NCI-H2107 treated with DMSO at 0.1 percent for 48 hours (cell line): Measurements from ENCODE around the gene CCZ1.
"Not testable (repeated sequence)": the region's sequence is repeated elsewhere in the genome, so short reads cannot be mapped to it uniquely, and the experiment has no call there.

Source experiments
- DNase-seq: peaks from one replicate; lab custom pipeline; 2025; ENCODE audit not compliant: unreplicated experiment; lab: John Stamatoyannopoulos, UW

Gene CCZ1

DNA sequence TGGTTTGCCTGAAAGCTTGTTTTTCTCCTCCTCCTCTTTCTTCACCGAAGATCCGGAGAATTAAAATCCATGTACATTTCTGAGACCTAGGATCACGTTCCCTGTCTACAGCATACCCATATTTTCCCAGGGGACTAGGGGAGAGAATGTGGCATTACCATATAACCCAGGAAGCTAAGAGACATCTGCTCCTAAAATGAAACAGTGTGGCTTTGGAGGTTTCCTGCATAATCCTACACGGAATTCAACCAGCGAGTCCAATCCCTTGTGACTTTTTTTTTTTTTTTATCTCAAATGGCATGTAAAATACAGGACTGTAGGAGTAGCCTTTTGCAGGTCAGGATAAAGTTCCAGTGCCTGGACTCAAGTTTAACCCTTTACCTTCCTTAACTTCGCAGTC lies 10.3 kb downstream of the CCZ1 start:
- not testable (repeated sequence) for DNase-seq

DNA sequence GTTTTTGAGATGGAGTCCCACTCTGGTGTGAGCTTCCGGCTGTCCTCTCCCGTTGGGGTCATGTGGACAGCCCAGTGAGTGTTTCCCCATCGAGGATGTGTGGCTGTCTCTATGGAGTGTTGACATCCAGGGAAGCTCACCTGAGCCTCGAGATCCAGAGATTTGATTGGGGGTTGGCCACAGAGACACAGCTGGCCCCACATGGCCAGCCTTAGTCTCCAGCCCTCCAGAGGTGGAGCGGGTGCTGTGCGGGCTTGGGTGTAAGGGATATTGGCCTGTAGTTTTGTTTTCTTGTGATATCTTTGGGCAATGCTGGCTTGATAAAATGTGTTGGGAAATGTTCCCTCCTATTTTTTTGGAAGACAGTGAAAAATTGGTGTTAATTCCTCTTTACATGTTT lies 18.0 kb downstream of the CCZ1 start:
- DNase-seq: not testable (repeated sequence)

DNA sequence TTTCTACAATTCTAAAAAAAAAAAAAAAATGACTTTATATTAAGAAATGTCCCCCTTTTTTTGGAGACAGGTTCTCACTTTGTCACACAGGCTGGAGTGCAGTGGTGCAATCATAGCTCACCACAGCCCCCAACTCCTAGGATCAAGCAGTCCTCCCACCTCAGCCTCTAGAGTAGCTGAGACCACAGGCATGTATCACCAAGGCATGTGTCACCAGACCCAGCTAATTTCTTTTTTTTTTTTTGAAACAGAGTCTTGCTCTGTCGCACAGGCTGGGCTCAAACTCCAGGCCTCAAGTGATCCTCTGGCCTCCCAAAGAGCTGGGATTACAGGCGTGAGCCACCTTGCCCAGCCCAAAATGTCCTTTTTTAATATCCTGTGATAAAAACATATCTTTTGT lies 25.6 kb downstream of the CCZ1 start:
- not testable (repeated sequence) for DNase-seq

DNA sequence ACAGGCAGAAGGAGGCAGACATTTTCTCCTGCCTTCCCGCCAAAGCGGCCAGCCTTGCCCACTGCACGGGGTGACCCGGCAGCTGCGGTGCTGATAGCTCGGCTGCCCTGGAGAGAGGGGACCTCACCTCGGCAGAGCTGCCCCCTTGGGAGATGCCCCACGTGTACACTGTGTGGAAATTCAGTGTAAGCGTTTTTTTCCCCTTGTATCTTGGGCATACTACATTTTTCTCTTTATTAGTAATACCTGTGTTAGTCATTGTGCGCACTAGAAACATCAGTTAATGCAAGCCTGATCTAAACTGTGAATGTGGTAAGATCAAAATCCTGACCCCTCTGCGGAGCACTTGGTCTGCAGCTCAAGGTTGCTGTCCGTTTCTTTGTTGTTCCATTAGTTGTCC lies 26.1 kb downstream of the CCZ1 start:
- DNase-seq: not testable (repeated sequence)

DNA sequence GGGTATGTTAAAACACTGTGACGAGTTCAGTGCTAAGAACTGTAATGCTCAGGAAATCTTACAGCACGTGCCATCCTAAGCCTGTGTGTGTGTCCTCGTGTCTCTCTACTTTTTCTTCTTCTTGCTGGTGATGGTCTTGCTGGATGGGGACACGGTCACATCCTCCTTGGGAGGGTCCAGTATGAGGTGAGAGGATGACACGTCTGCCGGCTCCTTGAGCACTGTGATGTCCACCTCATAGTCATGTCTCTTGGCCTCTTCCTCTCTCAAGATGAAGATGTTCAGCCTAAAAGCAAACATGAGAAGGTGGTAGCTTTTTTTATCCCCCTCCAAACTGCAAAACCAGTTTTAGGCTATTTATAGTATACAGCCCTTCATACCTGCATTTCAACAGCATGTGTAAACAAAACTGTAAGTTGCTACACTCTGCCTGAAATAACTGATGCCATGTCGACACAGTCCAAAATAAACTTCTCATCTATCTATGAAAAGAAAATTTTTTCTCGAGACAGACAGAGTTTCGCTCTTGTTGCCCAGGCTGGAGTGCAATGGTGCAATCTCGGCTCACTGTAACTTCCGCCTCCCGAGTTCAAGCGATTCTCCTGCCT lies 27.8 kb downstream of the CCZ1 start:
- DNase-seq: not testable (repeated sequence)

DNA sequence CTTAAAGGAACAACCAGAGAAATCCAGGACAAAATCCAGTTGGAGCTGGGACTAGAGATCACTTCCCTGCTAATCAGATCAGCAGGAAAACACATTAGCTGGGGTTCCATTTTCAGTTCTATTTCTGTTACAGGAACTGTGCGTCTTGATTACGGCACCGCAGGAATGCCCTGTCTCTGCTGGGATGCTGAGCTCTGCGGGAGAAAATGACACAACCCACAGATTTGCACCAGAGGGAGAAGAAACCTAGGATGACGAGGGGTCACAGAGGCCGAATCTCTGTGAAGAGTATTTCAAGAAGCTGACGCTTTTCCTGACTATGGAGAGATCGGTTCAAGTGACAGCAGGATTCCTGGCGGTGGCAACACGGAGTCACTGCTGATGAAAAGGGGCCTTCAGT lies 31.8 kb downstream of the CCZ1 start:
- DNase-seq: not testable (repeated sequence)

DNA sequence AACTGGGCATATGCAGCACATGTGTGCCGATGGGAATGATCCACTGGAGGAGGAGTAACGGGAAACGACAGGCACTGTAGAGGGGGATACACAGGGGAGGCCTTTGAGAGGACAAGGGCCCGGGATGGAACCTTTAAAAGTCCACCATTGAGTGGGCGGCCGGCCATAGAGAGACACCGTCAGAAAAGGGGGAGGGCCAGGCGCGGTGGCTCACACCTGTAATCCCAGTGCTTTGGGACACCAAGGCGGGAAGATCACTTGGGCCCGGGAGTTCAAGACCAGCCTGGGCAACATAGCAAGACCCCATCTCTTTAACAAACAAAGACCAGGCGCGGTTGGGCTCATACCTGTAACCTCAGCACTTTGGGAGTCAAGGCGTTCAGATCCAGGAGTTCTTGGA lies 32.7 kb downstream of the CCZ1 start:
- not testable (repeated sequence) for DNase-seq

DNA sequence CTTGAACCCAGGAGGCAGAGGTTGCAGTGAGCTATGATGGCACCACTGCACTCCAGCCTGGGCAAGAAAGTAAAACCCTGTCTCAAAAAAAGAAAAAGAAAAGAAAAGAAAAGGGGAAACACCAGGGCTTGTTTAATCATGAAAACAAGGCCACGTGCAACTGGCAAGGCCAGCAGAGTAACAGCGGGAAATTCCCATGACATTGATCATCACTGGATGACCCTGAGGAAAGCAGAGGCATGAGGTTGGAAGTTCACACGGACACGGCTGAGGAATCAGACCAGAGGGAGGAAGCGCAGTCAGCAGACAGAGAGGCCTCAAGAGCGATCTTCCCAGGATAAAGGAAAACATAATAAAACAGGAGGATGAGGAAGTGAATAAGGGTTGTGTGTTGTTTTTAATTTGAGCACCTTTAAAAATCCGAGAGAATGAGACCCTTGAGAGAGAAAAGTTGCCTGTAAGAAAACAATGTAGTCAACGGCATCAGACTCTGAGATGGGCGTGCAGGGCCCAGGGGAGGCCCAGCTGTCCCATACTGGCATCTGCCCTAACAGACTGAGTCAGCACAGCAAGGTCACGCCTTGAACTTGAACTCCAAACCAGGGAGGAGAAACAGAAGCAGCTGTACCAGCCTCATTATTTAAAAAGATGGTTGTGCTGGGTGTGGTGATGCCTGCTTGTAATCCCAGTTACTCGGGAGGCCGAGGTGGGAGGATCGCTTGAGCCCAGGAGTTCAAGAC lies 33.5 kb downstream of the CCZ1 start:
- DNase-seq: not testable (repeated sequence)

DNA sequence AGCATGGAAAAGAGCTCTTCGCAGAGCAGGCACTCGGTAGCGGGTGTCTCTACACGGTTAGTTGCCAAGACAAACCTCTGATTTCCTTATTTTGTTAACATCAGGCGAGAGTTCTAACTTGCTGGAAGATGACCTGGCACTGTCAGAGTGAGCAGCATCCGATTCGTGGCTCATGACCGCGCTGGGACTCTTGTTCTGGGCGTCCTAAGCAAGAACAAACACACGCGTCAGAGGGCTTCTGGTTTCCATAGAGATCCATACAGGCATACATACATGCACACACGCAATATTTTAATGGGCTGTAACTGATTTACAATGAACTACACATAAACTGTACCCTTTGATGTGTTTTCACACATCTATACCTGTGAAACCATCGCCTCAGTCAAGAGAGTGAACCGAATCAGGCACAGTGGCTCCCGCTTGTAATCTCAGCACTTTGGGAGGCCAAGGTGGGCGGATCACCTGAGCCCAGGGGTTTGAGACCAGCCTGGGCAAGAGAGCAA lies 36.5 kb downstream of the CCZ1 start:
- not testable (repeated sequence) for DNase-seq

DNA sequence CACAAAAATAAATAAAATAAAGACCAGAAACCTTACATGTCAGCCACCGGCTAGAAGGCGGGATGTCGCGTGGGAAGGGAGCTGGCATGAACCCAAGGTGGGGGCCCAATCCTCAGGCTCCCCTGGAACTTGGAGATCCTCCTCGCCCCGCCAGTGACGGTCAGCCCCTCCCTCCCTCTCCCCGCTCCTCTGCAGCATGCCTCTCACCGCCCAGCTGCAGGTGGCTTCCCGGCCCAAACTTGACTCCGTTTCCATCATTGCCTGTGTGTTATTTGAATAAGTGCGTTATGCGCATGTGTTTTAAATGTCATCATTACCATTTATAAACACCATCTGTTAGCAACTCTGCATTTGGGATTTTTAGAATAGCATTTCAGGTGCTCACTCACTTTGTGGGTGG lies 64.7 kb downstream of the CCZ1 start:
- DNase-seq: not testable (repeated sequence)

DNA sequence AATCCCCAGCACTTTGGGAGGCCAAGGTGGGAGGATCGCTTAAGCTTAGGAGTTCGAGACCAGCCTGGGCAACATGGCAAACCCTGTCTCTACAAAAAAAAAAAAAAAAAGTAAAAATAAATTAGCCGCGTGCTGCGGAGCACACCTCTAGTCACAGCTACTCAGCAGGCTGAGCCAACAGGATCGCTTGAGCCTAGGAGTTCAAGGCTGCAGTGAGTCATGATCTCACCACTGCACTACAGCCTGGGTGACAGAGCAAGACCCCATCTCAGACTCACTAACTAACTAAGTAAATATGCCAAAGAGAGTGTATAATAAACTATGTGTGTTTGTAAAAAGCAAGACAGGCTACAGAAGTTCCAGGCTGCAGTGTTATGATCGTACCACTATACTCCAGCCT lies 65.3 kb downstream of the CCZ1 start:
- DNase-seq: not testable (repeated sequence)

DNA sequence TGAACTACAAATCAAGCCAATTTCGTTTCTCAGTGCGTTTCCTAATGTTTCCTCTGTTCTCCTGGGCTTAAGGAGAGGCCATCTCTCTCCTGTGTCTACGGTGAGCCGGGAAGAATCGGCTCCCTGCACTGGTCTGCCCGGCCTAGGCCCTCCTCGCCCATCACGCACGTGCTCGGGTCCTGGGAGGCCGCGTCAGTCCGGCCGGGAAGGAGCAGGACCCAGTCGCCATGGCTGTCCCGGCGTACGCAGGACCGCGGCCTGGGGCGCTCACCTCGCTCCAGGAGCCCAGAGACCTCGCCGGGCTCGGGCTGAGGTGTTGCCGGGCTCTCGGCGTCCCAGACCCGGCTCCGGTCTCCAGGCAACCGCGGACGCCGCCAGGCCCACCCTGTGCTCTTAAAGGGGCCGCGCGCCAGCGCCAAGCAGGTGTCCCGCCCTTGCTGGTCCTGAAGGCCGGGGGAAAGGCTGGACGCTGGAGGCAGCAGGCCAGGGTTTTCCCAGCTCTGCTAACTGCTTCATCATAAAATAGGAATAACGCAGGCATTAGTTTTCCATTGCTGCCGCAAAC lies 71.9 kb downstream of the CCZ1 start, which contains the start of gene RSPH10B:
RSPH10B (minus strand) TSS at position 343 of the 565 bp plus-strand sequence. CDS start 3,573 bp downstream, outside the sequence.
- not testable (repeated sequence) for DNase-seq

DNA sequence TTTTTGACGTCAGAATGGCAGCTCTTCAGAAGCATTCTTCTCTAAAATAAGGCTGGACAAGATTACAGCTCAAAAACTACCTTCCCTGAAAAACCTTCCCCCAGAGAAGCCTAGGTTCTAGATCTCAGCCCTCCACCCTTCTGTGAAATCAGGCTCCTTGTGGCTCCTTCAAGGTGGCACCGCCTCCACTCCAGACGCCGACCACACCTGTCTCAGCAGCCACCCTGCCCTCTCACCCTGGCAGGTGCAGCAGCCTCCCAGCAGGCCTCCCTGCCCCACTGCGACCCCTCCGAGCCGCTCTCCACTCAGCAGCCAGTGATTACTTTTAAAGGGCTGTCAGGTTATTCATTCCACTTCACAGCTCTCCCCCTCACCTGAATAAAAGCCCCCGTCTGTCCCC lies 75.0 kb downstream of the CCZ1 start:
- not testable (repeated sequence) for DNase-seq
